Activated CD4-positive, alpha-beta T cell treated with anti-CD3 and anti-CD28 coated beads, Interleukin-2, amount 50 U/mL, for 24 hours (primary cell): ENCODE results near the gene CACNB2.
"Not testable (repeated sequence)": the region's sequence is repeated elsewhere in the genome, so short reads cannot be mapped to it uniquely, and the experiment has no call there.

Experiments
- DNase-seq, 2 donors: peaks; one replicate each; pipeline ENCODE4 v3.0.0-alpha.2; 2020; ENCODE audit warnings: low read depth in 1 of 2, low spot score in 1 of 2

The CACNB2 gene

DNA sequence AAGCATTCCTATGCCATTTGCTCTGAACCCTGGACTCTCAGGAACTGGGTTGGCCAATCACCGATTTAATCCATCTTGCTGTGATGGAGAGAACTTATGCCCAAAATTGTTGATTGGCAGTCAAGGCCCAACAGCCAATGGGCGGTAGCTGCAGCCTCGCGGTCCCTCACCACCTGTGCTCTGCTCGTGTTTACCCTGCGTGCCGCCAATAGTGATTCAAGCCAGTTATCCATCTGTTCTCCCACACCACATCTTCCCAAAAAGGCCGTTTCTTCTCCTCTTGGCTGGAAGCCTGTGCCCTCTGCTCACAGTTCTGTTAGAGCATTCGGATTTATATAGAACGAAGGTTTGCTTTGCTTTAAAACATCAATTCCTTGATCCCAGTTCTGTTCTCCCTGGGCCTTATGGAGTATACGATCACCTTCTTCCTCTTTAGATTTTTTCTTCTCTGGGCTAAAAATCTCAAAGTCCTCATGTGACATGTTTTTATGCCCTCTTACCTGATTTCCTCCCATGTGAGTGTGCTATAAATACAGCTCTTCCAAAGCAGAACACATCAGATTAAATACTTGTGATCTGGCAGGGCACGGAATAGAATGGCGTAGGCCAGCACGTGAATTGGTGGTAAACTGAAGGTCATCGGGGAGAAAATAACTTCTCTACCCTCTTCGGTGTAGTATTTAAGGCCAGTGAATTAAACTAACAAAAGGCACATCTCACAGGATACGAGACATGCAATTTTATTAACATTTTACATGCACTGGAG, 298.3 kb downstream of the CACNB2 start:
- no peak for DNase-seq

DNA sequence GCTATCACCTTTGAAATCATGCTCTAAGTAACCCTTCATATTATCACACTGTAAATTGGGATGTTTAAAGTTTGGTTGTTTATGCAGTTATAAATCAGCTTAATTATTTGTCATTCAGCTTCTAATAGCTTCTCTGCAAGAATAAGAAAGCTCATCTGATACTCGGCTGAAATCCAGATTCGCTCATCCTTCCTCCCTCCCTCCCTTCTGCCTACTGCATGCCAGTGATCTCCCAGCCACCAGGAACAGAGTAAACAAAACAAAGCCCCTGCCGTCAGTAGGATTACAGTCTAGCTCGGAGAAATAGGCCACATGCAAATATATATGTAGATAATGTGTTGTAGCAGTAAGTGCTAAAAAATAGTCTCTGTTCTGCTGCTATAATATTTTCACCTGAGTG, 299.4 kb downstream of the CACNB2 start:
- no peak for DNase-seq

DNA sequence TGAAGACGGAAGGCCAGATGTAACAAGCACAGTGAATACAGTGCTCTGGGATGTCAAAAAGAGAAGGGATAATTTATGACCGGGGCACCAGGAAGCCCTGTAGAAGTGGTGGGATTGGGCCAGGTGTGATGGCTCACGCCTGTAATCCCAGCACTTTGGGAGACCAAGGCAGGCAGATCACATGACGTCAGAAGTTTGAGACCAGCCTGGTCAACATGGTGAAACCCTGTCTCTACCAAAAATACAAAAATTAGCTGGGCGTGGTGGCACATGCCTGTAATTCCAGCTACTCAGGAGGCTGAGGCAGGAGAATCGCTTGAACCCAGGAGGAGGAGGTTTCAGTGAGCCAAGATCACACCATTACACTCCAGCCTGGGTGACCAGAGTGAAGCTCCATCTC, 305.4 kb downstream of the CACNB2 start:
- DNase-seq = not testable (repeated sequence)

DNA sequence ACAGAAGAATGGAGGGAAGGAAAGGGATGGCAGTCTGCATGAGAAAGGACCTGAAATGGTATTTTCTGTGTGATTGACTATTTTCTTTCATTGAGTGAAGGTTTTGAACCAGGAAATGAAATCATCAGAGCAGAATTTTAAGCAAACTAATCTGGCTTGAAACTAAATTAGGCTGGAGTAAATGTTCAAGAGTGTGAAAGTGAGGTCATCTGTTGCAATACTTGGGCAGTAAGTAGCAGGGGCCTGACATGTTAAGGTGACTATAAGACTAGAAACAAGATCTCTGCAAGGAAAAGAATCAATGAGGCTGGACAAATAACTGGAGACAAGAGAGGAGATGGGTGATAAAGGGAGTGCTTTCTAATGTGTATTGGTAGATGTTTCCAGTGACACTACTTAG, 306.0 kb downstream of the CACNB2 start:
- no peak for DNase-seq

- DNase-seq = no peak
These were observed 309.4 kb downstream of the CACNB2 start for GRCh38 chr10:18449611-18450026.

GRCh38 chr10:18450298-18450697, 310.1 kb downstream of the CACNB2 start:
- no peak for DNase-seq

DNA sequence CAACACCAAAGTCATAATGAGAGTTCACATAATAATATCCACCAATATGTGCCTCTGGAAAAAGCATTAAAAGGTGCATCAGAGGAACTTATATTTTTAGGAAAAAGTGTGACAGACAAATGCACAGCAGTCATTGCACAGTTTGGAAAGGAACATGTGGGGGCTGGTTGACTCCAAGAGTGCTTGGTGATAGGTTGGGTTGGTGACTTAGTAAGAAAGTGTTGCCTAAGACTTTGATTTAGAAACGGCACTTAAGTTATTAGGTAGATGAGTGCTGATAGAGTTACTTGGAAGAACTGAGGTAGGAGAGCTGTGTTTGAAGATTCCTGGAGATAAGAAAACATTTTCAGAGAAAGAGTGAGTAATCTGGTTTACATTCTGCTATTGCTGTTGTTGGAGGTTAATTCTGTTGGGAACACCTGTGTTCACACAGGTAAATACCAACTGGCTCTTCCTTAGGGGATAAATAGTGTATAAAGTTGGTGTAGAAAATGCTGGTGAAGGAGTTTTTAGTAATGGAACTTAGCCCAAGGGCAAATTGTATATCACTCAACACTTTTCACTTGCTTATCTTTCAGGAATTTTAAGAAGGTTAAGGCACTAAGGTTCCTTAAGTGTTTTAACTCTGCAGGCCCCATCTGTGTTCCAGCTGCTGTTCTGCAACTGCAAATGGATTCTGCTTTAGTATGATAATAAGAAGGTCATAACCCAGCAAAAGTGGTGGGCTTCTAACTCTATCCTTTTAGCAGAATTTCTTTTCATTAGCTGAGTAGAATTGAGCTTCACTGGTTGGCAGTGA, 315.1 kb downstream of the CACNB2 start:
- no peak for DNase-seq

GRCh38 chr10:18456984-18457383, 316.8 kb downstream of the CACNB2 start:
- no peak for DNase-seq

- no peak for DNase-seq
These were observed 319.8 kb downstream of the CACNB2 start for GRCh38 chr10:18460032-18460431.

DNA sequence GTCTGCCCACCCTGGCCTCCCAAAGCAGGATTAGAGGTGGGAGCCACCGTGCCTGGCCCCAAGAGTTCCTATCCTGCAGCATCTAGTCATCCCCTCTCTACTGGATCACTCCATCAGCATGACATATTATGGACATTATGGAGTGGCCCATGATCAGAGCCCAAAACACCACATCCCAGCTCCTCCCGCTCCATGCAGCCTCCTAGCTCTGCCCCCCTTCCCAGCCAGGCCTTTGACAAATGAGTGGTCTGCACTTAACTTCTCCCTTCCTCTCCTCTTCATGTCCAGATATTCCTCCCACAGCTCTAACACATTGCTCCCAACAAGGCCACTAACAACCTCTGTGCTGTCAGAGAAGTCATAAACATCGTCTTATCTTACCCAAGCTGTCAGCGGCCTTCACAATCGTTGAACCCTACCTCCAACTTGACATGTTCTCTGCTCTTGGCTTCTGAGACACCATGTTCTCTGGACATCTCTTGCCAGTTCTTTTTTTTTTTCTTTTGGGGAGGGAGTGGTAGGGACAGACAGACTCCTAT, 323.5 kb downstream of the CACNB2 start:
- DNase-seq = no peak

DNA sequence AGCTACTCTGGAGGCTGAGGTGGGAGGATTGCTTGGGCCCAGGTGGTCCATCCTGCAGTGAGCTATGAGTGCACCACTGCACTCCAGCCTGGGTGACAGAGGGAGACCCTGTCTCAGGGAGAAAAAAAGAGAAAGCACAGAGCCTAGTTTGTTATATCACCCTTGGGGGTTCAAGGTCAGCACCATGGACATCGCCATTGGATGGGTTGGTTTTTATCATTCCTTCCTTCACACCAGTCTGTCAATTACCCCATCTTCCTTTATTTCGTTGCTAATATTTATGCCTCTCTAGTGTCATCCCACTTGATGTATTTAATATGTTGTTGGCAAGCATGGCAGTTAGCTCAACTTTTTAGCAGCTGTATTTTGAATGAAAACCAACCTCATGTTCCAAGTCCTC, 328.9 kb downstream of the CACNB2 start:
- DNase-seq = no peak

DNA sequence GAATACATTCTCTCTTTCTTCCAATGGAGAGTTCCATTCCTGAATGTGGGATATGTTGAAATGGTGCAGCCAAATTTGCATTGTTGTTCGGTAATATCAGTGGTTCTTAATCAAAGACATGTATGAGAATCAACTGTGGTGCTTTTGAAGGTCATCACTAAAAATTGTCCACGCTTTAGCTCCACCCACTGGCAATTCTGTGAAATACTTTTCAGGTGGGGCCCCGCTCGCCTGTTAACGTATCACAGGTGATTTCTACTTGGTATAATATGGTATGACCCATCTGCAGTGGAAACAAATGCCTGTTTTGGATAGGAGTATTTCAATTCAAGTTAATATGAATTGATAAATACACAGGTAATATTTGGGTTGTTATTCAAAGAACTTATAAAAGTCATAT, 332.8 kb downstream of the CACNB2 start:
- no peak for DNase-seq

- no peak for DNase-seq
These were observed 333.3 kb downstream of the CACNB2 start for GRCh38 chr10:18473424-18474117.

DNA sequence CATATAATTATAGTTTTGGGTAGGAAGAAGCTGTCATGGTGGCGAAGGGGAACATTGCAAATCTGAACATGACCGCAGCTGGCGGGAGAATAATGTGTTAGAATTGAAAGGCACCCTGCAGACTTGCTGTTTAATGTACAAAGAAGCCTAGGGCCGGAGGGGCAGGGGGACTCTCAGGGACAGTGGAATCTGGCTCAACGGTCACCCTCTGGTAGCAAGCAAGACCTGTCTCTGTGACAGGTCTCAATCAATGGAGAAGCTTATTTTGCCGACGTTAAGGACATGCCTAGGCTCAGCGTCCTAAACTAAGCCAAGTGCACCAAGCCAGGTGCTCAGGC, 333.9 kb downstream of the CACNB2 start:
- no peak for DNase-seq

DNA sequence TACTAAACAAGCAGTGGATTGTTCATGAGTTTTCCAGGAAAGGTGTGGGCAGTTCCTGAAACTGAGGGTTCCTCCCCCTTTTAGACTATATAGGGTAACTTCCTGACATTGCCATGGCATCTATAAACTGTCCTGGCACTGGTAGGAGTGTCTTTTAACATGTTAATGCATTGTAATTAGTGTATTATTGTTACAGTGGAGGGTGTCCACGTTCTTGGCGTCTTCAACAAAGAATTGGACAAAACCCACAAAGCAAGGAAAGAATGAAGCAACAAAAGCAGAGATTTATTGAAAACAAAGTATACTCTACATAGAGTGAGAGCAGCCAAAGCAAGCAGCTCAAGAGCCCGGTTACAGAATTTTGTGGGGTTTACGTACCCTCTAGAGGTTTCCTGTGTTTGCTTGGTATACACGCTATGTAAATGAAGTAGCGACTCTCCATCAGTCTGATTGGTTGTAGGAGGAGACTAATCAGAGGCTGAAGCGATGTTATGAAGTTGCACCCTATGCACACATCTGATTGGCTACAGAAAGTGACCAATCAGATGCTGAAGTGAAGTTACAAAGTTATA, 335.9 kb downstream of the CACNB2 start:
- no peak for DNase-seq

DNA sequence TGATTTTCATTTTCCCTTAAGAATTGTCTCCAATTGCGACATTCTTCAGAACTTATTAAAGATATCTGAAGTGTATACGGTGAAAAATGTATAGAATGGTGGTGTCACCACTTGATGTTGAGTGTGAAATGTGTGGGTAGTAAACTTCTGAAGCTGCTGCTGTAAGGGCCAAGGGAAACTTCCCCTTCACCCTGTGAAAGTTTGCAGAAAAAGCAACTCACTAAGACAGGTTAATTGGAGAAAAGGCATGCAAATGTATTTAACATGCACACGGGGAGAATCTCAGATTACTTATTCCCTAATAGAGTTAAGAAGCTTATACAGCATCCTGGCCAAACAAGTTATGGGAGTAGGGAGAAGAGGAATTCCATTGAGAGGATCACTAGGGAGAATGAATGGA, 338.1 kb downstream of the CACNB2 start:
- DNase-seq = no peak

DNA sequence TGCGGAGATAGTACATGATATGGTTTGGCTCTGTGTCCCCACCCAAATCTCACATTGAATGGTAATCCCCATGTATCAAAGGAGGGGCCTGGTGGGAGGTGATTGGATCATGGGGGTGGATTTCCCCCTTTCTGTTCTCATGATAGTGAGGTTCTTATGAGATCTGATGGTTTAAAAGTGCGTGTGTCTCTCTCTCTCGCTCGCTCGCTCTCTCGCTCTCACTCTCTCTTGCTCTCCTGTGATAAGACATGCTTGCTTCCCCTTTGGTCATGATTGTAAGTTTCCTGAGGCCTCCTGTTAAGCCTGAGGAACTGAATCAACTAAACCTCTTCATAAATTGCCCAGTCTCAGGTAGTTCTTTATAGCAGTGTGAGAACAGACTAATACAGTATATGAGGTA, 339.3 kb downstream of the CACNB2 start:
- no peak for DNase-seq

- DNase-seq = no peak
These were observed 343.4 kb downstream of the CACNB2 start for GRCh38 chr10:18483516-18484186.

GRCh38 chr10:18486438-18486837, 346.2 kb downstream of the CACNB2 start:
- DNase-seq = no peak

DNA sequence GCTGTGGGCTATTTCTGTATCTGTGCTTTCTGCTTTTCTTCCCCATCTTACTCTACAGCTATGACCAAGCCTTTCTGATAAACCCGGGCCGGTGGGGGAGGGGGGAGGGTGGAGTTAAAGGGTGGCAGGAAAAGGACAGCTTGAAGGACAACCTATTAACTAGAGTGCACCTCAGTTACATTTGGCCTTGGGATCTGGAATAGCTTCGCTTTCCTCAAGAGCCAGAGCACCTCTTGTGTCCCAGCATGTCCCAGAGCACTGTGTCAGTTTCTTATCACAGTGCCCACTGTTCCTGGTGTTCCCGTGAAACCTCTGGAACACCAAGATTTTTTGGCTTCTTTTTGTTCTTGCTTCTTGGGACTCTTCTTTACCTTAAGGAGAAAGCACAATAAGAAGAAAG, 350.5 kb downstream of the CACNB2 start:
- no peak for DNase-seq

DNA sequence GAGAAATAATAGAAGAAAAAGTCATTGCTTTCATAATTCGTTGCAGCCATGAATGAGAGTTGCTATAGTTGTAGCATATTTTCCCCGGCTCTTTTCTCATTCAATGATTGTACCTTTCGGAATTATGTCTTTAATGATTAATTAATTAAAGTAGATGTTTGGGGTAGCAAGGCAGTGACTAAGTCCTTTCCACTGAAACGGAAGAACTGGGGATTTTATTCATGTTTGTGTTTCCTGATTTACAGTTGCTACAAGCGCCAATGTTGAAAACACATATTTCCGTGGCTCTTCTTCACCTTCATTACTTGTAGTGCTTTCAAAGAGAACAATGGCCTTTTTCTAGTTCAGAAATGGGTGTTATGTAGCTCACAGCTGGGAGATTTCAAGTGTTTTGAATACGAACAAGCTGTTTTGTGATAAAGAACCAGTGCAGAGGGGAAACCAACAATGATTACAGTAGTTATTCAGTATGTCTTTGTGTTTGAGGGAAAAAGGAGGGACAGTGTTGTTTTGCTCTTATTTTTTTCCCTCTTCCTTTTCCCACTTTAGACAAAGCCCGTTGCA, 357.7 kb downstream of the CACNB2 start:
- no peak for DNase-seq
